ENCODE measurements around the gene STK10. TPM values are rescaled to one million over a fixed set of nuclear protein-coding genes. Genes with fewer than 3 reads are reported as not detected.

Gene STK10
- total and polyA plus RNA-seq, 7 experiments from 2014 or later = 55.7 to 474 (median 295) TPM

DNA sequence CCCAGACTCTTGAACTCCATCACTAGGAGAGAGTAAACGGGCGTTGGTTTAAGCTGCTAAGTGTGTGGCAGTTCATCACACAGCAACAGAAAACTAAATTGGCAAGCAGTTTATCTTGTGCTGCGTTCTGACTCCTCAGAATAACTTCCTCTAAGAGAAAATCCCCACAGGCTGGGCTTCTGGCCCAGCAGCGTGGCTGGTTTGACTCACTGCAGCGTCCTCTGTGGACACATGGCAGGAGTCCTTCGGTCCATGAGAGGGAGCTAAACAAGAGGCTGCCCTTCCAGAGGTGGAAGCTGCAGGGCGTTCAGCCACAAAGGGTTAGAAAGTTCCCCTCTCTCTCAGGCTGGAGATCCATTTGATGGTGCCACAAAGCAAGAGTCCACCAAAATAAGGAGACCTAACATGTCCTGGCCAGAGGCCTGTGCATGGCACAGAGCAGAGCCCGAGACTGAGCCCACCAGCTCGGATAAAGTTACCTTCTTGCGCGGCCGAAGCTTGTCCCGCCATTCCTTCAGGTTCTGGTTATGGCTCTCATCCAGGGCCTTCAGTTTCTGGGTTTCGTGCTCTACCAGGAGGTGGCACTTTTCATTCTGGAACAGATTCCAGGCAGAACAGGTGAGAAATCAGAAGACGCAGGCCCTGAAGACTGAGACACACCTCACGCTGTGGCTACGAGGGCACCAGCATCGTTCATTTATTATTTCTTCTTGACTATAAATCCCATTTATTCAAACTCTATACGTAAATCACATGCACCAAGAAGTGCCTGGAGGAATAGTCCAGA, 135.4 kb downstream of the STK10 start:
- H3K27ac Mint-ChIP-seq = peak overlapping the region in 3 of 9 donors; percentile 39 to 77 (median 68)
- H3K4me1 Mint-ChIP-seq = peaks cover 5 to 35% (median 15%) of the 10 kb centered on the region in 7 donors
- no peak for DNase-seq
- H3K27ac ChIP-seq (ENCODE audit: low read depth, low read length) = no peak overlapping the region
- H3K9me3 Mint-ChIP-seq = peaks cover 0 to 10% (median 0%) of the 10 kb centered on the region in 11 donors
- H3K36me3 ChIP-seq (ENCODE audit: control insufficient read depth in 2 of 3, insufficient read depth in 3 of 3, low read length in 3 of 3) = peaks cover 39 to 100% (median 68%) of the 10 kb centered on the region in 3 experiments
- no peaks in the 10 kb centered on the region for H3K9me3 ChIP-seq (ENCODE audit: control insufficient read depth in 2 of 3, low read length in 3 of 3)
- no peak overlapping the region for H3K4me3 ChIP-seq (ENCODE audit: low read length)
- intact Hi-C loops (cut with micrococcal nuclease) = no loop called here
- H3K4me1 ChIP-seq (ENCODE audit: control insufficient read depth in 2 of 2, insufficient read depth in 2 of 2, low read length in 2 of 2) = no peaks in the 10 kb centered on the region
- no peaks in the 10 kb centered on the region for H3K27me3 ChIP-seq (ENCODE audit: control insufficient read depth in 2 of 2, insufficient read depth in 2 of 2, low read length in 2 of 2)
- ChIA-PET CTCF (interaction anchor here (0.5 to 0.6 kb wide), 2 partner anchors 19 to 32 kb away, joined by 3 read pairs; no protein-coding TSS in a partner anchor), POLR2A (interaction anchor here (2.6 kb wide), 1 partner anchor 13 kb away, joined by 9 read pairs; no protein-coding TSS in a partner anchor)
- peaks cover 23 to 62% (median 39%) of the 10 kb centered on the region in 5 donors for H3K36me3 Mint-ChIP-seq
- ATAC-seq = no peak
- H3K27me3 Mint-ChIP-seq = no peaks in the 10 kb centered on the region
- no peak overlapping the region for H3K4me3 Mint-ChIP-seq

DNA sequence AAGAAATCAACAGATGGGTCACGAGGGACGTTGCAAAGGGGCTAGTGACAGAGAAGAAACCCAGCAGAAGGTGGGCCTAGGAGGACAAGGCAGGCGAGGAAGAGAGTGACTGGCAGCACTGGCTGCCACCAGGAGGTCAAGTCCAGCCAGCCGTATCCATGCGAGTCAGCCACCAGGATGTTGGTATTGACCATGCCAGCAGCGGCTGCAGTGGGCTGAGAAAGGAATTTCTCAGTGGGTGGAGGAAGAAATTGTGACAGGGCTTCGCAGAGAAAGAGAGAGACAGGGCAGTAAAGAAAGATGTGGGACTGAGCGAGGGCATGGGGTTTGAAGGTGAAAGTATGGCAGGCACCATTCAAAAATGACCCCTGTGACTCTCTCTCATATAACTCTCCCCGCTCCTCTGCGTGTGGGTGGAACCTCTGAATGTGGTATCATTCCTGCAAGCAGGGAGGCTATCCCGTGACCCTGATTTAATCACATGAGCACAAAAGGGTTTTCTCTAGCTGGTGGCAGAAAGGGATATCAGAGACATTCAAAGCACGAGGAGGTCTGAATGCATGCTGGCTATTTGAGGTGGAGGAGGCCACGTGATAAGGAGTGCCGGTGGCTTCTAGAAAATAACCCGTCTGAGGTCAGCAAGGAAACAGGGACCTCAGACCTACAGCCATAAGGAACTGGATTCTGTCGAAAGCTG, 136.2 kb downstream of the STK10 start:
- DNase-seq = no peak
- Histone ChIP-seq H3K4me1 (ENCODE audit: control insufficient read depth in 2 of 2, insufficient read depth in 2 of 2, low read length in 2 of 2) (no peaks in the 10 kb centered on the region), H3K9me3 (ENCODE audit: control insufficient read depth in 2 of 3, low read length in 3 of 3) (no peaks in the 10 kb centered on the region), H3K27me3 (ENCODE audit: control insufficient read depth in 2 of 2, insufficient read depth in 2 of 2, low read length in 2 of 2) (no peaks in the 10 kb centered on the region), H3K27ac (ENCODE audit: low read depth, low read length) (no peak overlapping the region), H3K36me3 (ENCODE audit: control insufficient read depth in 2 of 3, insufficient read depth in 3 of 3, low read length in 3 of 3) (peaks cover 39 to 100% (median 60%) of the 10 kb centered on the region in 3 experiments), H3K4me3 (ENCODE audit: low read length) (no peak overlapping the region)
- POLR2A ChIA-PET = interaction anchor here (0.7 to 2.6 kb wide), 3 partner anchors 9 to 20 kb away, joined by 3 to 9 read pairs (median 3); no protein-coding TSS in a partner anchor
- H3K9me3 Mint-ChIP-seq = peaks cover 0 to 10% (median 0%) of the 10 kb centered on the region in 11 donors
- H3K4me1 Mint-ChIP-seq = peaks cover 5 to 27% (median 16%) of the 10 kb centered on the region in 7 donors
- CTCF ChIA-PET = no interaction called here
- H3K4me3 Mint-ChIP-seq = no peak overlapping the region
- H3K27me3 Mint-ChIP-seq = no peaks in the 10 kb centered on the region
- H3K27ac Mint-ChIP-seq = peak overlapping the region in 6 of 9 donors; percentile 45 to 87 (median 68)
- ATAC-seq = no peak
- intact Hi-C loops (cut with micrococcal nuclease) = no loop called here
- H3K36me3 Mint-ChIP-seq = peaks cover 16 to 61% (median 35%) of the 10 kb centered on the region in 5 donors

DNA sequence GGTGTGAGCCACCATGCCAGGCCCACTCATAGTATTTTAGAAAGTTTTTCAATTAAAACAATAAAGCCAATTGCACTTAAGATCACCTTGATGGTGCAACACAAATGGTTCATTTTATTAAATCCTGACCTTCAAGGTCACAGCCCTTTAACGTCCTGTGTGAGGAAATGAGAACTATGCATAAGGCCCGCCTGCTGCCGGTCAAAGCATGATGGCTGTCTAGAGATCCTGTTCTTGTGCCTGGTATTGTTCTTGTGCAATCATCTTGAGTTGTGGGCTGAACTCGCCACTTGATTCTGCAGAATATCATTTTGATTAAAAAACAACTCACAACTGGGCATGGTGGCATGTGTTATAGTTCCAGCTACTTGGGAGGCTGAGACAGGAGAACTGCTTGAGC, 137.9 kb downstream of the STK10 start:
- Mint-ChIP-seq H3K4me1 (peaks cover 5 to 14% (median 9%) of the 10 kb centered on the region in 7 donors), H3K4me3 (no peak overlapping the region), H3K27me3 (no peaks in the 10 kb centered on the region), H3K9me3 (peaks cover 0 to 8% (median 0%) of the 10 kb centered on the region in 11 donors), H3K36me3 (peaks cover 9 to 56% (median 27%) of the 10 kb centered on the region in 5 donors), H3K27ac (peak overlapping the region in 3 of 9 donors; percentile 32 to 71 (median 59))
- Histone ChIP-seq H3K27me3 (ENCODE audit: control insufficient read depth in 2 of 2, insufficient read depth in 2 of 2, low read length in 2 of 2) (no peaks in the 10 kb centered on the region), H3K27ac (ENCODE audit: low read depth, low read length) (no peak overlapping the region), H3K9me3 (ENCODE audit: control insufficient read depth in 2 of 3, low read length in 3 of 3) (no peaks in the 10 kb centered on the region), H3K36me3 (ENCODE audit: control insufficient read depth in 2 of 3, insufficient read depth in 3 of 3, low read length in 3 of 3) (peaks cover 30 to 94% (median 64%) of the 10 kb centered on the region in 3 experiments), H3K4me3 (ENCODE audit: low read length) (no peak overlapping the region), H3K4me1 (ENCODE audit: control insufficient read depth in 2 of 2, insufficient read depth in 2 of 2, low read length in 2 of 2) (no peaks in the 10 kb centered on the region)
- intact Hi-C loops (cut with micrococcal nuclease) = no loop called here
- ChIA-PET POLR2A (interaction anchor here (0.6 to 2.6 kb wide), 2 partner anchors 16 to 26 kb away, joined by 3 to 9 read pairs; no protein-coding TSS in a partner anchor), CTCF (interaction anchor here (0.7 to 1.0 kb wide), 3 partner anchors 9 to 716 kb away, joined by 3 to 7 read pairs (median 5); no protein-coding TSS in a partner anchor)
- DNase-seq = no peak
- no peak for ATAC-seq

- no peaks in the 10 kb centered on the region for H3K4me1 ChIP-seq (ENCODE audit: control insufficient read depth in 2 of 2, insufficient read depth in 2 of 2, low read length in 2 of 2)
- peaks cover 5 to 16% (median 9%) of the 10 kb centered on the region in 7 donors for H3K4me1 Mint-ChIP-seq
- ChIA-PET CTCF (interaction anchor here (1.0 kb wide), 1 partner anchor 8 kb away, joined by 3 read pairs; no protein-coding TSS in a partner anchor), POLR2A (interaction anchor here (1.0 kb wide), 1 partner anchor 15 kb away, joined by 3 read pairs; no protein-coding TSS in a partner anchor)
- intact Hi-C loops (cut with micrococcal nuclease) = no loop called here
- DNase-seq = no peak
- no peak for ATAC-seq
- H3K27me3 Mint-ChIP-seq = no peaks in the 10 kb centered on the region
- H3K27ac Mint-ChIP-seq = peak overlapping the region in 8 of 9 donors; percentile 56 to 87 (median 76)
- H3K27ac ChIP-seq (ENCODE audit: low read depth, low read length) = no peak overlapping the region
- H3K9me3 ChIP-seq (ENCODE audit: control insufficient read depth in 2 of 3, low read length in 3 of 3) = no peaks in the 10 kb centered on the region
- H3K27me3 ChIP-seq (ENCODE audit: control insufficient read depth in 2 of 2, insufficient read depth in 2 of 2, low read length in 2 of 2) = no peaks in the 10 kb centered on the region
- H3K36me3 ChIP-seq (ENCODE audit: control insufficient read depth in 2 of 3, insufficient read depth in 3 of 3, low read length in 3 of 3) = peaks cover 26 to 94% (median 65%) of the 10 kb centered on the region in 3 experiments
- H3K4me3 ChIP-seq (ENCODE audit: low read length) = no peak overlapping the region
- peaks cover 0 to 8% (median 0%) of the 10 kb centered on the region in 11 donors for H3K9me3 Mint-ChIP-seq
- peak overlapping the region in 1 of 10 donors; percentile 51 for H3K4me3 Mint-ChIP-seq
- H3K36me3 Mint-ChIP-seq = peaks cover 9 to 62% (median 29%) of the 10 kb centered on the region in 5 donors
Observed at GRCh38 chr5:172049226-172049796, 138.7 kb downstream of the STK10 start.

DNA sequence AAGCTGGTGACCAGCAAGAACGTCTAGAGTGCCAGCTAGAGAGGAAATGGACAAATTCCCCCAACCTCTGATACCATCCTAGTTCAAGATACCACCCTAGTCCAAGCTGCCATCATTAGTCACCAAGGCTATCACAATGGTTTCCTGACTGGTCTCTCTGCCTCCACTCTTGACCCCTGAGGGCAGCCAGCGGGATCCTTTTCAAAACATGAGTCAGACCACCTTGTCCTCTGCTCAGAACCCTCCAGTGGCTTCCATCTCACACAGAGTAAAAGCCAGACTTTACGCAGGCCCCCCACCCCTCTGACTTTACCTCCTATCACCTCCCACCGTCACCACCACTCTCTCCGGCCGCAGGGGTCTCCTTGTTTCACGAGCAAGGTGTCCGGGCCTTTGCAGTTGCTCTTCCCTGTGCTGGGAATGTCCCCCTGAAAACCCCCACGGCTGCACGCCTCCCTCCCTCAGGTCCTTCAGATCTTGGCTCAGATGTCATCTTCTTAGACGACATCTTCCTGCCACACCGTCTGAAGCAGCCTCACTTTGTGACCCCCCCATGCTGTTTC, 139.4 kb downstream of the STK10 start:
- H3K36me3 ChIP-seq (ENCODE audit: control insufficient read depth in 2 of 3, insufficient read depth in 3 of 3, low read length in 3 of 3) = peaks cover 26 to 94% (median 58%) of the 10 kb centered on the region in 3 experiments
- DNase-seq (no peak), ATAC-seq (no peak)
- CTCF ChIA-PET = no interaction called here
- H3K27ac ChIP-seq (ENCODE audit: low read depth, low read length) = no peak overlapping the region
- Mint-ChIP-seq H3K4me1 (peaks cover 5 to 16% (median 9%) of the 10 kb centered on the region in 7 donors), H3K9me3 (peaks cover 0 to 5% (median 0%) of the 10 kb centered on the region in 11 donors), H3K27me3 (no peaks in the 10 kb centered on the region), H3K36me3 (peaks cover 9 to 62% (median 29%) of the 10 kb centered on the region in 5 donors), H3K4me3 (no peak overlapping the region), H3K27ac (peak overlapping the region; percentile 56 to 87 (median 78))
- H3K9me3 ChIP-seq (ENCODE audit: control insufficient read depth in 2 of 3, low read length in 3 of 3) = no peaks in the 10 kb centered on the region
- no peaks in the 10 kb centered on the region for H3K4me1 ChIP-seq (ENCODE audit: control insufficient read depth in 2 of 2, insufficient read depth in 2 of 2, low read length in 2 of 2)
- intact Hi-C loops (cut with micrococcal nuclease) = no loop called here
- POLR2A ChIA-PET = interaction anchor here (1.0 kb wide), 1 partner anchor 16 kb away, joined by 3 read pairs; no protein-coding TSS in a partner anchor
- no peaks in the 10 kb centered on the region for H3K27me3 ChIP-seq (ENCODE audit: control insufficient read depth in 2 of 2, insufficient read depth in 2 of 2, low read length in 2 of 2)
- no peak overlapping the region for H3K4me3 ChIP-seq (ENCODE audit: low read length)

- DNase-seq (no peak), ATAC-seq (no peak)
- no peaks in the 10 kb centered on the region for H3K9me3 ChIP-seq (ENCODE audit: control insufficient read depth in 2 of 3, low read length in 3 of 3)
- no peaks in the 10 kb centered on the region for H3K27me3 Mint-ChIP-seq
- intact Hi-C loops (cut with micrococcal nuclease) = no loop called here
- no peaks in the 10 kb centered on the region for H3K4me1 ChIP-seq (ENCODE audit: control insufficient read depth in 2 of 2, insufficient read depth in 2 of 2, low read length in 2 of 2)
- no peak overlapping the region for H3K4me3 ChIP-seq (ENCODE audit: low read length)
- H3K27ac Mint-ChIP-seq = peak overlapping the region in 8 of 9 donors; percentile 56 to 84 (median 80)
- ChIA-PET POLR2A (no interaction called here), CTCF (interaction anchor here (0.7 kb wide), 1 partner anchor 24 kb away, joined by 3 read pairs; no protein-coding TSS in a partner anchor)
- H3K27ac ChIP-seq (ENCODE audit: low read depth, low read length) = no peak overlapping the region
- H3K4me3 Mint-ChIP-seq = no peak overlapping the region
- peaks cover 0 to 4% (median 0%) of the 10 kb centered on the region in 11 donors for H3K9me3 Mint-ChIP-seq
- H3K4me1 Mint-ChIP-seq = peaks cover 5 to 16% (median 9%) of the 10 kb centered on the region in 7 donors
- H3K36me3 Mint-ChIP-seq = peaks cover 9 to 56% (median 24%) of the 10 kb centered on the region in 5 donors
- H3K36me3 ChIP-seq (ENCODE audit: control insufficient read depth in 2 of 3, insufficient read depth in 3 of 3, low read length in 3 of 3) = peaks cover 26 to 93% (median 55%) of the 10 kb centered on the region in 3 experiments
- H3K27me3 ChIP-seq (ENCODE audit: control insufficient read depth in 2 of 2, insufficient read depth in 2 of 2, low read length in 2 of 2) = no peaks in the 10 kb centered on the region
Observed at GRCh38 chr5:172048170-172048422, 139.9 kb downstream of the STK10 start.

Data from naive thymus-derived CD4-positive, alpha-beta T cell (primary cell).